Prostate gland (tissue), 2 donors: Measurements from ENCODE around the gene UBE3D.

Experiments used
- CTCF ChIP-seq, 4 experiments: fragments of 200-600 bp in 2 of 4; fragments of 450-650 bp in 2 of 4; sonication (generic) in 2 of 4; IDR thresholded peaks; 1 replicate in 3 of 4; 2 replicates in 1 of 4; pipeline ENCODE4 v1.5.1; 2016 to 2019; ENCODE audit warnings: antibody characterized with exemption in 4 of 4, mild to moderate bottlenecking in 2 of 4, moderate library complexity in 2 of 4
- POLR2A ChIP-seq: fragments of 450-650 bp; IDR thresholded peaks from one replicate; pipeline ENCODE4 v1.6.1; 2016; ENCODE audit warnings: antibody characterized with exemption, mild to moderate bottlenecking
- POLR2AphosphoS5 ChIP-seq: sonication (generic); formaldehyde crosslinking; IDR thresholded peaks from one replicate; pipeline ENCODE4 v1.6.1; 2017; ENCODE audit warnings: antibody characterized with exemption

- no peak for TF ChIP-seq POLR2A
- no peak for TF ChIP-seq CTCF (IDR thresholded peaks at IDR 0.05)
- no peak for TF ChIP-seq POLR2AphosphoS5
Observed at GRCh38 chr6:83062225-83062624, 3.4 kb downstream of the UBE3D start.
